ENCODE data around the gene P3H2.

DNA sequence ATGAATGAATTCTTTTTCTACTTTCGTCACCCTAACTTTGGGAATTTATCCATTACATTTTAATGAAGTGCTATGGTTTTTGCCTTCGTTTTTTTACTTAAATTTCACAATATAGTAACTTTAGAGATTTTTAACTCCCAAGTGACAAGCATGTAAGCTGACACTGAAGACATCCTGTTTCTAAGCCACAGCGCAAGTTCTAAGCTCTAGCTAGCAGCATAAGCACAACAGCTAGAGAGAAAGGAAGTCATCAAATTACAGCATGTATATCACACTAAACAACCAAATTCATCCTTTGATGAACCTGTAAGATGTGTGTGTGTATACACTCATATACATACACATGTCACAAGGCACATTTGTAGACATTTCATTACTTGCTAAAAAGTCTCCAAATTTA, 119.3 kb downstream of the P3H2 start:
- TF ChIP-seq, protein P1, sequence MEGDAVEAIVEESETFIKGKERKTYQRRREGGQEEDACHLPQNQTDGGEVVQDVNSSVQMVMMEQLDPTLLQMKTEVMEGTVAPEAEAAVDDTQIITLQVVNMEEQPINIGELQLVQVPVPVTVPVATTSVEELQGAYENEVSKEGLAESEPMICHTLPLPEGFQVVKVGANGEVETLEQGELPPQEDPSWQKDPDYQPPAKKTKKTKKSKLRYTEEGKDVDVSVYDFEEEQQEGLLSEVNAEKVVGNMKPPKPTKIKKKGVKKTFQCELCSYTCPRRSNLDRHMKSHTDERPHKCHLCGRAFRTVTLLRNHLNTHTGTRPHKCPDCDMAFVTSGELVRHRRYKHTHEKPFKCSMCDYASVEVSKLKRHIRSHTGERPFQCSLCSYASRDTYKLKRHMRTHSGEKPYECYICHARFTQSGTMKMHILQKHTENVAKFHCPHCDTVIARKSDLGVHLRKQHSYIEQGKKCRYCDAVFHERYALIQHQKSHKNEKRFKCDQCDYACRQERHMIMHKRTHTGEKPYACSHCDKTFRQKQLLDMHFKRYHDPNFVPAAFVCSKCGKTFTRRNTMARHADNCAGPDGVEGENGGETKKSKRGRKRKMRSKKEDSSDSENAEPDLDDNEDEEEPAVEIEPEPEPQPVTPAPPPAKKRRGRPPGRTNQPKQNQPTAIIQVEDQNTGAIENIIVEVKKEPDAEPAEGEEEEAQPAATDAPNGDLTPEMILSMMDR (IDR thresholded peaks at IDR 0.05): no peak
- TF ChIP-seq EP300 (IDR thresholded peaks at IDR 0.05) (no peak), POLR2A (IDR thresholded peaks at IDR 0.05) (no peak)
